GM12874 (cell line): Measurements from ENCODE around the gene OSBPL10.

Experiments
- TF ChIP-seq, protein P1 (sequence below): IDR thresholded peaks from 2 replicates; pipeline ENCODE4 v1.5.1; 2011; ENCODE audit warnings: low read depth, mild to moderate bottlenecking, control low read depth, low read length, moderate library complexity; ENCODE audit not compliant: insufficient read depth

The OSBPL10 gene

DNA sequence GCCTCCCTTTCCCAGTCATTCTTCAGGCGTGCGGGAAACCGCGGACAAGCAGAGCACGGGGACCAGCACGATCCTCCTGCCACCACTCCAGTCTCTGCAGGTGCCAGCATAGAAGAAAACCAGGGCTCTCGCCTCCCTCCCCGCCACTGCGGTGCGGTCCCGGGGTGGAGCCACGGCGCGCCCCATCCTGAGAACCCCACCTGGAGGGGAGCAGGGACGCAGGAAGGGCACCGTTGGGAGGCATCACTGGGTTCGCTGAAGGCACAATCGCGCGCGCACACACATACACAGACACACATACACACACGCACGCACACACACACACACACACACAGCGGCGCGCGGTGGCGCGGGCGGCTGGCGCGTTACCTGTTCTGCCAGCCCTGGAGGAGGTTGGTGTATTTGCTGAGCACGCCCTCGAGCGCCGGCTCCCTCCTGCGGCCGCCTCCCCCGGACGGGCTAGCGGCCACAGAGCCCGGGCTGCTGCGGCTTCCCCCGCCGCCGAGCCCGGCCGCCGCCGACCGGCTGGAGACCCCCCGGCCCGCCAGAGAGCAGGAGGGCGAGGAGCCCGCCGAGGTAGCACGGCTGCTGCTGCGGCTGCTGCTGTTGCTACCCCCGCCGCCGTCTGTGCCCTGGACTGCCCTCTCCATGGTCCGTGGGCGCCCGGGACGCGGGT is 394 bp downstream of the OSBPL10 start:
- TF ChIP-seq, protein P1, sequence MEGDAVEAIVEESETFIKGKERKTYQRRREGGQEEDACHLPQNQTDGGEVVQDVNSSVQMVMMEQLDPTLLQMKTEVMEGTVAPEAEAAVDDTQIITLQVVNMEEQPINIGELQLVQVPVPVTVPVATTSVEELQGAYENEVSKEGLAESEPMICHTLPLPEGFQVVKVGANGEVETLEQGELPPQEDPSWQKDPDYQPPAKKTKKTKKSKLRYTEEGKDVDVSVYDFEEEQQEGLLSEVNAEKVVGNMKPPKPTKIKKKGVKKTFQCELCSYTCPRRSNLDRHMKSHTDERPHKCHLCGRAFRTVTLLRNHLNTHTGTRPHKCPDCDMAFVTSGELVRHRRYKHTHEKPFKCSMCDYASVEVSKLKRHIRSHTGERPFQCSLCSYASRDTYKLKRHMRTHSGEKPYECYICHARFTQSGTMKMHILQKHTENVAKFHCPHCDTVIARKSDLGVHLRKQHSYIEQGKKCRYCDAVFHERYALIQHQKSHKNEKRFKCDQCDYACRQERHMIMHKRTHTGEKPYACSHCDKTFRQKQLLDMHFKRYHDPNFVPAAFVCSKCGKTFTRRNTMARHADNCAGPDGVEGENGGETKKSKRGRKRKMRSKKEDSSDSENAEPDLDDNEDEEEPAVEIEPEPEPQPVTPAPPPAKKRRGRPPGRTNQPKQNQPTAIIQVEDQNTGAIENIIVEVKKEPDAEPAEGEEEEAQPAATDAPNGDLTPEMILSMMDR: no peak

DNA sequence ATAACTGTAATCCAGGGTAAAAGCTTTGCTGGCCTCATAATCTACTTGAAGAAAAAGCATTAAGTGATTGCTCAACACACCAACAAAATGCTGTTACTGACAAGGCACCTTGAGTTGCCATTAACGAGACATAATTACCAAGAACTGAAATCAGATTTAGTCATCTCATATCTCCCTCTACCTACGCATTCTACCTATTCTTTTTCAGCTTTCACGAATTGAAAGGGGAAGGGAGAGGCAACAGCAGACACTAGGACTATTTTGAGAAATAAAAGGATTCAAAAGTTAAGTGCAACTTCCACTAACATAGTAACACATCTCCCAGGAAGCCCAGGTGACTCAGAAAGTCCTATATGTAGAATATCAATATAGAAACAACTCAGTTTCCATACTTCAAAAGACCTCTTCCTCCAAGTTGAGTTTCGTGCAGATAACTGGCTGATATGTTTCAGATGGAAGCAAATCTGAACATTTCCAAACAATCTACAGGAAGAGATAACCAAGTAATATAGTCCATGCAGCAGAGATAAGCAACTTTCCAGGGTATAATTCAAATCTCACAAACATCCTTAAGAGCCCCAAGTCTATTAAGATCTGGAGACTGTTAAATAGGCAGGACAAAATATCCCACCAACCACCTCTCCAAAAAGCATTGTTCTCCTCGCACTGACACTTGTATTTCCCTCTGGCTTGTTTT is 1.9 kb downstream of the OSBPL10 start:
- TF ChIP-seq, protein P1: no peak

DNA sequence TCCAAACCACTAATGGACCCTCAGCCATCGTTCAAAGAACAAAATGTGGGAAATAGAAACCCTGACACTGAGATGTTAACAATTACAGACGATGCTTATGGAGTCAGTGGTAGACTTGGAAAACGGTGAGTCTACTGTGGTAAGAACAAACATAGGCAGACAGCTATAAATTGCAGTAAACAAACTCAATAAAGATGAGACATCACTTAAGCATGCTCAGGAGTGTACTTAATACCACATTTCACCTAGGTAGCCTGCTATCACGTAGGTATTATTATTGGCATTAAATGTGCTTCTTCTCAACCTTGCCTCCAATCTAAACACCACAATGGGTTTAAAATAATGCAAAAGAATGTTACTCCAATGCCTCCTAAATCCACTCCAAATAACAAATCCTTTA is 2.5 kb downstream of the OSBPL10 start:
- TF ChIP-seq, protein P1: no peak

DNA sequence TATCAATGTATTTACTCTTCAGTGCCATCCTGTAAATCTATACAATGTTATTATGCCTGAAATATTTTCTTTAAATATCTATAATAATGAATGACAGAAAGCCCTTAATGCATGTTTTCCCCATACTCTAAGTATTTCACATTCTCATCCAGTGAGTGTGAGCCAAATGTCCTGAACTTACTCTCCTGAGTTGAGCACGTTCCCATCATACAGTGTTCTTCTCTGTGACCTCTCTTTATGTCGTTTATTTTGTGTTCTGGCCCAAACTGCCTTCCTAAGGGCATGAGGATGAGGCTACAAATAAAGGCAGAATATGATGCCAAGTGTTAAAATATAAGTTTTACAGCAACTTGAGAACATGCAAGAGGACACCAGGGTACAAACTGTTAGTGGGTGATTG is 3.3 kb downstream of the OSBPL10 start:
- TF ChIP-seq, protein P1: no peak

DNA sequence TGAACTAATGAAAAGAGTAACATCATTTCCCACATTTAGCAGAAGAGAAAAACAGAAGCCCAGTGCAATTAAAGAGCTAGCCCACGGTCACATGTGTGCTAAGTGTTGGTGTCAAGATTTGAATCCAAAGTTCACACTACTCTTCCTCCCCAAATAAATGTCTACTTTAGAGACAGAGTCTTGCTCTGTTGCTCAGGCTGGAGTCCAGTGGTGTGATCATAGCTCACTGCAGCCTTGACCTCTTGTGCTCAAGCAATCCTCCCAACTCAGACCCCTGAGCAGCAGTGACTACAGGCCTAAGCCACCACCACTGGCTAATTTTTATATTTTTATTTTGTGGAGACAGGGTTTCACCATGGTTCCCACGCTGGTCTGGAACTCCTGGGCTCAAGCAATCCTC is 4.8 kb downstream of the OSBPL10 start:
- TF ChIP-seq, protein P1: no peak

DNA sequence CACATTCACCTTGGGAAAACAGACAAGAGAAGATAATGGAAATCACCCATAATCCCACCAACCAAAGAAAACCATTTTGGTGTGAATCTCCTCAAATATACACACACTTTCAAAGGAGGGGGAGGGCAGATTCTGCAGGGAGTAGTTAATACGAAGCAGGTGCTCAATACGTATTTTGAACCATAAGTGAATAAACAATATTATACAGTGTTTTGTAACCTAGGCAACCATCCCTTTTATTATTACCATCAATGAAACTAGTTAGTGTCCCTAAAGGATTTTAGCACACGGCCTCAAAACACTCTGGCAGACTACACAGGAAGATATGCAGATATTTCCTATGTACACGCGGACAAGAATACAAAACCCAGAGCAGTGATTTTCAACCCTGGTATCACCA is 6.1 kb downstream of the OSBPL10 start:
- TF ChIP-seq, protein P1: no peak

DNA sequence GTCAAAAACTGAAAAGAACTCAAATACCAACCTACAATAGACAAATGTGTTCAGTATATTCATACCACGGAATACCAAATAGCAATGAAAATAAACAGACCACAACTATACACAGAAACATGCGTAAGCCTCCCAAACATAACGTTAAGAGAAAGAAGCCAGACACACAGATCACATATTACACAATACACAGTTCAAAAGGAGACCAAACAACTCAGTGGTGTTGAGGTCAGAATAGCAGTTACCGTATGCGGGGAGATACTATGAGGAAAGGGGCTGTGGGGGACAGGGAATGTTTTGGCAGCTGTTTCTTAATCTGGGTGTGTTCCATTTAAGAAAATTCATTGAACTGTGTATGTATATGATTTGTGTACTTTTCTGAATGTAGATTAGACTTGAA is 6.6 kb downstream of the OSBPL10 start:
- TF ChIP-seq, protein P1: no peak
